ENCODE results near the gene CYRIA.

DNA sequence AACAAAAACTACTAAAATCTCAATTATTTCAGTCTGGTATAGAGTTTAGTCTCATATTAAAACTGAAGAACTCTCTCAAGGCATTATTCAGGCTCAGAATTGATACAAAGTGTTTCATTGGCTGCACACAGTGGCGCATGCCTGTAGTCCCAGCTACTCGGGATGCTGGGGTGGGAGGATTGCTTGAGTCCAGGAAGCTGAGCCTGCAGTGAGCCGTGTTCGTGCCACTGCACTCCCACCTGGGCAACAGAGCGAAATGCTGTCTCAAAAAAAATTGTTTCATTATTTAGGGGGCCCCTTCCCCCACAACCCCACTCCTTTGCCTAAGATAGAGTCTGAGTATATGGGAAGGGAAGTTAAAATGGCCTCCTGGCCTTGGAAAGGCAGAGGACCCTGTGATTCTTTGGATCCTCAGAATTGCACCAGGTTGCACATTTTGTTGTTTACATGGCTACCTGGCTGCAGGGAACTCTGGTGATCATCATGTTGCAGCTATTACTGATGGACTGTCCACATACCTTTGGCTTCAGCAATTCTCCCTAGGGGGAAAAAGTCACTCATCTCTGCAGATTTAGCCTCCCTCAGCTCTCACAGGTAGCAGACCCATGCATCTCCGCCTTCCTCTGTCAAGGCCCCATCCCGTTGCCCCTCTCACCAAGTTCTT is 19.2 kb upstream of the CYRIA start:
- TF ChIP-seq, protein P1, sequence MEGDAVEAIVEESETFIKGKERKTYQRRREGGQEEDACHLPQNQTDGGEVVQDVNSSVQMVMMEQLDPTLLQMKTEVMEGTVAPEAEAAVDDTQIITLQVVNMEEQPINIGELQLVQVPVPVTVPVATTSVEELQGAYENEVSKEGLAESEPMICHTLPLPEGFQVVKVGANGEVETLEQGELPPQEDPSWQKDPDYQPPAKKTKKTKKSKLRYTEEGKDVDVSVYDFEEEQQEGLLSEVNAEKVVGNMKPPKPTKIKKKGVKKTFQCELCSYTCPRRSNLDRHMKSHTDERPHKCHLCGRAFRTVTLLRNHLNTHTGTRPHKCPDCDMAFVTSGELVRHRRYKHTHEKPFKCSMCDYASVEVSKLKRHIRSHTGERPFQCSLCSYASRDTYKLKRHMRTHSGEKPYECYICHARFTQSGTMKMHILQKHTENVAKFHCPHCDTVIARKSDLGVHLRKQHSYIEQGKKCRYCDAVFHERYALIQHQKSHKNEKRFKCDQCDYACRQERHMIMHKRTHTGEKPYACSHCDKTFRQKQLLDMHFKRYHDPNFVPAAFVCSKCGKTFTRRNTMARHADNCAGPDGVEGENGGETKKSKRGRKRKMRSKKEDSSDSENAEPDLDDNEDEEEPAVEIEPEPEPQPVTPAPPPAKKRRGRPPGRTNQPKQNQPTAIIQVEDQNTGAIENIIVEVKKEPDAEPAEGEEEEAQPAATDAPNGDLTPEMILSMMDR (IDR thresholded peaks at IDR 0.05): no peak
- no peak for TF ChIP-seq POLR2A (IDR thresholded peaks at IDR 0.05)
